K562 (cell line): ENCODE results near the gene IP6K3. TPM values are rescaled to one million over a fixed set of nuclear protein-coding genes. Genes with fewer than 3 reads are reported as not detected.
A peak's percentile ranks its signal among the peaks of the same experiment; 100 is the strongest.

ENCODE experiments used
- ATAC-seq: fragments of 200-7000 bp; cut with Tn5 transposase; 3 replicates; pipeline ENCODE4 v1.9.1; 2020; ENCODE audit warnings: moderate library complexity
- BruUV-seq: library from RNA; stranded (reverse); fragments of 400-500 nt; replicated peaks from 2 replicates; lab custom pipeline; 2021; lab: Mats Ljungman, UMichigan
- CTCF ChIA-PET: fragments of 300-600 bp; formaldehyde crosslinking; extraction: SDS; loops from one replicate; lab custom pipeline; 2021; ENCODE audit warnings: low intra/inter-chr PET ratio; lab: Yijun Ruan, JAX
- POLR2A ChIA-PET: fragments of 300-600, 350-650 bp; sonication (Branson Sonifier 250); formaldehyde crosslinking; extraction: SDS; loops from one replicate; lab custom pipeline; 2021; ENCODE audit warnings: antibody characterized with exemption, inconsistent platforms; lab: Yijun Ruan, JAX
- DNase-seq, 4 experiments: peaks; one replicate each; pipeline versions ENCODE4 v3.0.0 to v3.0.0-alpha.2; 2011 to 2018; ENCODE audit warnings: low spot score in 3 of 4, mixed read lengths in 3 of 4; ENCODE audit errors: extremely low read depth in 1 of 4
- FAIRE-seq: peaks from 2 replicates; lab custom pipeline; 2011; peaks lifted over from hg19 to GRCh38; lab: Jason Lieb, UNC
- H2AFZ ChIP-seq: 2 replicates; pipeline ENCODE4 v1.6.0; 2011; ENCODE audit warnings: low read depth, low read length, control low read depth, inconsistent platforms
- H3K27ac ChIP-seq: fragments of 200-600 bp; 3 replicates; pipeline ENCODE4 v1.8.0; 2011; ENCODE audit warnings: low read depth, mild to moderate bottlenecking, control low read depth, inconsistent platforms, low read length, moderate library complexity, mixed read lengths; ENCODE audit errors: extremely low read depth
- H3K27me3 ChIP-seq, 2 experiments: fragments of 300-600 bp in 1 of 2; 2 replicates in 1 of 2; 3 replicates in 1 of 2; pipeline versions ENCODE4 v1.6.0 to v1.8.0; 2011; ENCODE audit warnings: inconsistent platforms in 2 of 2, low read length in 2 of 2, mild to moderate bottlenecking in 1 of 2, mixed read lengths in 1 of 2, moderate library complexity in 1 of 2; ENCODE audit not compliant: control insufficient read depth in 2 of 2, insufficient read depth in 2 of 2
- H3K36me3 ChIP-seq: fragments of 300-600 bp; 3 replicates; pipeline ENCODE4 v1.8.0; 2011; ENCODE audit warnings: mild to moderate bottlenecking, low read length, inconsistent platforms; ENCODE audit not compliant: control insufficient read depth, insufficient read depth
- H3K4me1 ChIP-seq, 2 experiments: fragments of 200-600 bp in 1 of 2; replicated peaks in 1 of 2; 2 replicates in 1 of 2; 3 replicates in 1 of 2; pipeline versions ENCODE4 v1.5.1 to v1.8.0; 2011; ENCODE audit warnings: inconsistent platforms in 2 of 2, low read length in 2 of 2, mild to moderate bottlenecking in 1 of 2, mixed read lengths in 1 of 2, moderate library complexity in 1 of 2; ENCODE audit not compliant: control insufficient read depth in 2 of 2, insufficient read depth in 2 of 2
- H3K4me2 ChIP-seq: 2 replicates; pipeline ENCODE4 v1.6.1; 2011; ENCODE audit warnings: low read length, control low read depth, inconsistent platforms, mixed read lengths; ENCODE audit not compliant: insufficient read depth
- H3K4me3 ChIP-seq: fragments of 200-600 bp; sonication (generic), shearing (Covaris generic); 2 replicates; pipeline ENCODE4 v1.5.1; 2016; ENCODE audit warnings: control low read depth, inconsistent platforms
- H3K79me2 ChIP-seq: fragments of 200-600 bp; 3 replicates; pipeline ENCODE4 v1.8.0; 2011; ENCODE audit warnings: low read length, inconsistent platforms; ENCODE audit not compliant: control insufficient read depth, insufficient read depth
- H3K9ac ChIP-seq, 2 experiments: 2 replicates each; pipeline versions ENCODE4 v1.6.0 to v1.6.1; 2011; ENCODE audit warnings: low read depth in 2 of 2, low read length in 2 of 2, control low read depth in 1 of 2, inconsistent platforms in 1 of 2, mild to moderate bottlenecking in 1 of 2, mixed read lengths in 1 of 2; ENCODE audit not compliant: insufficient read depth in 1 of 2
- H3K9me1 ChIP-seq: one replicate; pipeline ENCODE4 v1.6.0; 2011; ENCODE audit warnings: inconsistent platforms, mild to moderate bottlenecking, low read length, moderate library complexity; ENCODE audit not compliant: control insufficient read depth, insufficient read depth
- H3K9me3 ChIP-seq: replicated peaks from 2 replicates; pipeline ENCODE4 v1.5.1; 2011; ENCODE audit warnings: low read depth, low read length, inconsistent platforms; ENCODE audit not compliant: control insufficient read depth, insufficient read depth
- H4K20me1 ChIP-seq: replicated peaks from 2 replicates; pipeline ENCODE4 v1.6.1; 2011; ENCODE audit warnings: low read length, inconsistent platforms, mixed read lengths; ENCODE audit not compliant: control insufficient read depth, insufficient read depth
- DPF2 ChIP-seq: fragments of 450-650 bp; IDR thresholded peaks from 2 replicates; pipeline ENCODE4 v1.6.1; 2016
- ELF2 ChIP-seq: fragments of 250-450 bp; sonication (Bioruptor Pico); IDR thresholded peaks from 2 replicates; pipeline ENCODE4 v1.5.0; 2021; ENCODE audit warnings: mild to moderate bottlenecking
- KHSRP ChIP-seq: fragments of 450-650 bp; IDR thresholded peaks from 2 replicates; pipeline ENCODE4 v1.6.1; 2017
- LARP7 ChIP-seq: fragments of 450-650 bp; IDR thresholded peaks from 2 replicates; pipeline ENCODE4 v1.6.1; 2016
- MTA3 ChIP-seq: fragments of 450-650 bp; formaldehyde crosslinking; IDR thresholded peaks from 2 replicates; pipeline ENCODE4 v1.6.1; 2017; ENCODE audit warnings: mild to moderate bottlenecking, borderline replicate concordance
- NCOA4 ChIP-seq: fragments of 450-650 bp; IDR thresholded peaks from 2 replicates; pipeline ENCODE4 v1.6.1; 2018; ENCODE audit warnings: mild to moderate bottlenecking; ENCODE audit not compliant: partially characterized antibody
- POU5F1 ChIP-seq: fragments of 150-350 bp; IDR thresholded peaks from 2 replicates; pipeline ENCODE4 v1.6.1; 2014; ENCODE audit warnings: borderline replicate concordance, low read length, low read depth, mild to moderate bottlenecking; ENCODE audit not compliant: partially characterized antibody
- RFX7 ChIP-seq: fragments of 250-450 bp; sonication (Bioruptor Pico); IDR thresholded peaks from 2 replicates; pipeline ENCODE4 v1.5.1; 2021; ENCODE audit warnings: mild to moderate bottlenecking
- SMAD2 ChIP-seq: fragments of 150-350 bp; IDR thresholded peaks from 2 replicates; pipeline ENCODE4 v1.6.1; 2014; ENCODE audit warnings: low read depth, mild to moderate bottlenecking, low read length
- TAF15 ChIP-seq: fragments of 200-400 bp; formaldehyde crosslinking; IDR thresholded peaks from 2 replicates; pipeline ENCODE4 v1.6.1; 2017; ENCODE audit warnings: mild to moderate bottlenecking, low read depth, low read length, moderate library complexity
- ZFP36 ChIP-seq: fragments of 150-350 bp; IDR thresholded peaks from 2 replicates; pipeline ENCODE4 v1.6.1; 2018; ENCODE audit warnings: low read length, low read depth; ENCODE audit not compliant: partially characterized antibody
- WGBS: fragments of 100-300 bp; shearing (Covaris generic); methylation state at CpG from one replicate; pipeline ENCODE4 v1.1.6; 2016; ENCODE audit warnings: low coverage, mixed read lengths; ENCODE audit not compliant: insufficient coverage; ENCODE audit errors: missing lambda C conversion rate; 5-methylcytosine and 5-hydroxymethylcytosine counted together
- in situ Hi-C: fragments of 300-500 bp; cut with MboI; formaldehyde crosslinking; loops from 4 replicates; pipeline ENCODE4 v1.15.0; 2018; ENCODE audit warnings: inconsistent platforms, mixed read lengths
- intact Hi-C: fragments of 100-400 bp; cut with micrococcal nuclease; formaldehyde crosslinking; loops from 2 replicates; pipeline ENCODE4 v1.14.2; 2022
- polyA plus RNA-seq, 8 experiments: library from polyadenylated mRNA; depleted of rRNA in 4 of 8; stranded (reverse) in 5 of 8; unstranded in 3 of 8; fragments of >200 nt; fragmentation: Nextera tagmentation in 2 of 8; fragmentation: Illumina TruSeq in 1 of 8; extraction: Ambion mirVana in 2 of 8; extraction: Trizol in 1 of 8; gene quantifications; 2 replicates each; pipeline versions ENCODE4 v1.2.1 to v1.2.3, GENCODE V29; 2011 to 2014; ENCODE audit warnings: inconsistent platforms in 1 of 8, missing spikeins in 1 of 8
- total RNA-seq, 7 experiments: library from RNA; depleted of rRNA in 6 of 7; stranded (reverse); fragments of >200 nt in 6 of 7; fragmentation: Illumina TruSeq in 2 of 7; extraction: Trizol in 2 of 7; gene quantifications; 2 replicates each; pipeline versions ENCODE4 v1.2.1 to v1.2.3, GENCODE V29; 2011 to 2021; ENCODE audit warnings: low replicate concordance in 1 of 7

IP6K3 gene
- total and polyA plus RNA-seq, 9 of the 15 experiments (the other 6 are each of a cell fraction or from before 2014, with no cell fraction given): not detected

- peak overlapping the region in 1 of 2 experiments; percentile 65; a peak in 2 of 4 replicates for H3K9ac ChIP-seq
- no peak for FAIRE-seq
- in situ Hi-C loops: no loop called here
- H3K36me3 ChIP-seq: peaks cover 90% of the 10 kb centered on the region; the same call in 2 of the 3 replicates
- no peaks in the 10 kb centered on the region for H3K79me2 ChIP-seq
- no TSS peak for BruUV-seq
- H3K27ac ChIP-seq: no peak overlapping the region
- peaks cover 0 to 7% of the 10 kb centered on the region in 2 experiments; a peak in 1 of 5 replicates for H3K4me1 ChIP-seq
- no peak overlapping the region for H2AFZ ChIP-seq
- no peaks in the 10 kb centered on the region for H4K20me1 ChIP-seq
- POLR2A ChIA-PET: interaction anchor here (1.2 to 1.5 kb wide), 2 partner anchors 11 to 17 kb away, joined by 4 to 5 read pairs; no protein-coding TSS in a partner anchor
- H3K9me1 ChIP-seq: no peaks in the 10 kb centered on the region
- TF ChIP-seq ZFP36 (peak; percentile 72), ELF2 (no peak)
- TF ChIP-seq, all 486 proteins: peak for 1
- CTCF ChIA-PET: no interaction called here
- intact Hi-C loops: no loop called here
- DNase-seq (no peak), ATAC-seq (no peak)
- H3K9me3 ChIP-seq: no peaks in the 10 kb centered on the region
- WGBS: 82% methylated on average over 18 of the region's 19 CpGs
- H3K27me3 ChIP-seq: no peaks in the 10 kb centered on the region
- H3K4me2 ChIP-seq: no peak overlapping the region
- no peak overlapping the region for H3K4me3 ChIP-seq
These were observed 62.9 kb downstream of the IP6K3 start for GRCh38 chr6:33683576-33684427.

GRCh38 chr6:33683051-33683571, 63.6 kb downstream of the IP6K3 start:
- Histone ChIP-seq H3K4me1 (peaks cover 0 to 7% of the 10 kb centered on the region in 2 experiments; a peak in 1 of 5 replicates), H3K4me2 (no peak overlapping the region), H3K27me3 (no peaks in the 10 kb centered on the region), H4K20me1 (no peaks in the 10 kb centered on the region), H3K4me3 (no peak overlapping the region), H3K9me1 (no peaks in the 10 kb centered on the region), H3K9ac (no peak overlapping the region; a peak in 1 of 4 replicates), H3K9me3 (no peaks in the 10 kb centered on the region), H3K79me2 (no peaks in the 10 kb centered on the region), H3K36me3 (peaks cover 91% of the 10 kb centered on the region; the same call in 2 of the 3 replicates), H3K27ac (no peak overlapping the region), H2AFZ (no peak overlapping the region)
- 88% methylated on average over 15 of the region's 15 CpGs for WGBS
- no peak for TF ChIP-seq KHSRP
- TF ChIP-seq TAF15: no peak
- no peak for TF ChIP-seq POU5F1
- TF ChIP-seq SMAD2: no peak
- no peak for TF ChIP-seq MTA3
- TF ChIP-seq LARP7: no peak
- no peak for TF ChIP-seq DPF2
- no peak for TF ChIP-seq NCOA4
- no peak for TF ChIP-seq RFX7 (CRISPR knock-in tag)
- no TSS peak for BruUV-seq
- in situ Hi-C loops (no loop called here), intact Hi-C loops (no loop called here)
- DNase-seq (no peak), ATAC-seq (no peak), FAIRE-seq (no peak)
- ChIA-PET CTCF (no interaction called here), POLR2A (interaction anchor here (0.7 to 1.5 kb wide), 4 partner anchors 10 to 25 kb away, joined by 3 to 5 read pairs (median 4); no protein-coding TSS in a partner anchor)
